Stimulated activated CD8-positive, alpha-beta memory T cell treated with anti-CD3 and anti-CD28 coated beads, Interleukin-4, amount 100 ng/mL, for 48 hours (primary cell): ENCODE data around the gene BICC1.

ENCODE experiments used
- DNase-seq: peaks from one replicate; pipeline ENCODE4 v3.0.0-alpha.2; 2020

Gene BICC1

DNA sequence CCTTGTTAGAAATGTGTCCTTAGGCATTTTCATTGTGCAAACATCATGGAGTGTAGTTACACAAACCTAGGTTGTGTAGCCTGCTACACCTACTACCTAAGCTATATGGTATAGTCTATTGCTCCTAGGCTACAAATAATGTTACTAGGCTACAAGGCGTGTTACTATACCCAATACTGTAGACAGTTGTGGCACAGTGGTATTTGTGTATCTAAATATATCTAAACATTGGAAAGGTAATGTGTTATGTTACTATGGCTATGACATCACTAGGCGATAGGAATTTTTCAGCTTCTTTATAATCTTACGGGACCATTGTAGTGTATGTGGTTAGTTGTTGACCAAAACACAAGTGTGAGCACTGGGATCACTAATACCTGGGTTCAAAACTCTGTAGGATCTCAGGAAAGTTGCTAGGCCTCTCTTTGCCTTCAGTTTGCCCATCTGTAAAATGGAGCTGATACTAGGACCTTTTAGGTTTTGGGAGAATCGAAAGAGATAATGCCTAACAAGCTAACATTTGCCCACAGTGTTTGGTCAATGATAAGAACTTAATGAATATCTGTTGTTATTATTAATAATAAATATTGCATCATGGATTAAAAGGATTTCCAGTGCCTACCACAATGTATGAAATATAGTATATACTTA lies 2.7 kb downstream of the BICC1 start:
- no peak for DNase-seq

DNA sequence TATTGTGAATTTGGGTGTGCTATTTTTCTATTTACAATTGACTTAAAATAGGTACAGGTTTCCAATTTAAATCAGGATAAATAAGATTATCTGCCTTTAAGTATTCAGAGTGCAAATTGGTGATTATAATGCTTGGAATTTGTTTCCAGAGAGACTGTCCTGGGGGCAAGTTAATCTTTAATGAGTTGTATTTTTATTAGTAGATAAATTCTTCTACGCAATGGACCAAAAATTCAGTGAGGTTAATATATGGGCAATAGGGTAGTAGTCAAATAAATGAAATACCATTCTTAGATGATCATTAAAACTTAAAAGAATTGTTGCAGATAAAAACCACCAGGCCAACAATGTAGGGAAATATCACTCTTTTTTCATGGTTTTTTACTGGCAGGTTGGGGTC lies 3.4 kb downstream of the BICC1 start:
- DNase-seq = no peak

DNA sequence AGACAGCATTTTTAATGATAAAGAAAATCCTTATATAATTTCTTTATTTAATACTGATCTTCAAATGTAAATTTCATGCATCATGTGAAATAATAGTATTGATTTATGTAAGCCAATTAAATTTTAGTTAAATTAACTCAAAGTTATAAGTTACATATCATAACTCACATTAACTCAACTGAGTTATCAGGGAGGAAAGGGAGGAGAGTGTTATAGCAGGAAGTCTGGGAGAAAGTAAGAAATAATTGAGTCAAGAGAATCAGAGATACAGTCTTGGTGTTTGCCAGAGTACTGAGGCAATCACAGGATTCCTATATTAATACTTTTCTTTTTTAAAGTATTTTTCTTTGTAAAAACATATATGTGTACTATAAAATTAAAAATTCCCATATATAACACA lies 4.0 kb downstream of the BICC1 start:
- no peak for DNase-seq

DNA sequence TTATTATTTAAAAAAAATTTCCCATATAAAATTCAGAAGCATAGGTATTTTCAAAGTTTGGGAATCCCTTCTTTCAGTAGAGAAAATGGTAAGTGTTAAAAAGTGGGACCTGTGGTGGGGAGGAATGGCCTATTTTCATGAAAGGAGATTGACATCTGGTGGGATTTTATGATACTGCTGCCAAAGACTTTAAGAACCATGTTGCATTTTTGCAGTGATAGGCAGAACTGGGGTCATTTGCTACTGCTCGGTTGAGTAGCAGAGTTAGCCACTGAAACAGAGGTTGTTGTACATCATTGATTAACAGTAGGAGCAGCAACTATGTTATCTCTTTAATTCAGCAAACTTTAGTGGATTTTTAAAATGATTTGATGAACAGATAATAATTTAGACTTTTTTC lies 4.4 kb downstream of the BICC1 start:
- no peak for DNase-seq

DNA sequence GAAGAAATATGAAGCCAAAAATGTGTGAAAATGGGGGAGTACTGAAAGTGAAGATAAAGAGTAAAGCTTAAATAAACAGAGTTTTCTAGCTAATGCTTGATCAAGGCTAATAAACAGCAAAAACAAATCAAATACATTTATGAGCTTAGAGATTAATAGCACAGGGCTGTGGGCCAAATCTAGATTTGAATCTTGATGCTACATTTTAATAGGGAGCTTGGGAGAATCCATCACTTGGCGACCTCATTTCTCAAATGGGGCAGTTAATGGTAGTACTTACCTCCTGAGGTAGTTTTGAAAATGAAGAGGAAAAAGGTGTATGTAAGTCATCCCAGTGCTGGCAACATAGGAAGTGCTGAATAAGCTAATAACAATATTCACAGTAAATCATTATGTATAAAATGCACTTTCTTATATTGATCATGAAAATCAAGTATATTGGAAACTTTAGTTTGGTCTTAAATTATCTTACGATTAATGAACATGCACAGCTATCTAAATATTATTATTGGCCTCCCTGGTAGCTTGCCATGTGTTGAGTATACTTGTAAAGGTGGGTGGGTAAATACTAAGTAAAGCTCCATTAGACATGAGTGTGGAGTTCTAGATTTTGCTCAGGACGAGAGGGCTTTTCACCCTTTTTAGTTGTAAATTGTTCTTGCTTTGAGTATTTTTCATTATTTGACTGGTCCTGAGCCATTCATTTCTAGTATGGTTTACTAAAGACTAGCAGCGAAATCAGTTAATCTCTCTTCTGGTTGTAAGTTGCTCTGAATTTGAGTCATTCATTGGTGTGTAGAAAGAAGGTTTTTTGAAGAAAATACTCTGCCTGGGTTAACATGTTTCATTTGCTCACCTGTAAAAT lies 5.1 kb downstream of the BICC1 start:
- no peak for DNase-seq

DNA sequence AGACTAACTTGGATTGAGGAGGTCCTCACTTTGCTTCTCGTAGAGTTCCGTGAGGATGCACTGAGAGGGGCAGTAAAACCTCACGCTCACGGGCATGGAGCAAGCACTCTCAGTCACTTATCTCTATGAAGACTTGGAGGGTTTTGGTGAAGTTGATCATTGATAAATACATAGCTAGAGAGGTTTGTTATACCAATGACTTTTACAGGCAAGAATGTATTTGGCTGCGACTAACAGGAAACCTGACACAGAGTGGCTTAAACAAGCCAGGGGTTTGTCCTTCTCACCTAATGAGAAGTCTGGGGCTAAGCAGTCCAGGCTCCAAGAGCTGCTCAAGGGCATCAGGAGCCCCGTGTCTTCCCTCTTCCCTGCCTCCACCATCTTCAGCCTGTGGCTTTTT lies 6.1 kb downstream of the BICC1 start:
- DNase-seq = no peak

DNA sequence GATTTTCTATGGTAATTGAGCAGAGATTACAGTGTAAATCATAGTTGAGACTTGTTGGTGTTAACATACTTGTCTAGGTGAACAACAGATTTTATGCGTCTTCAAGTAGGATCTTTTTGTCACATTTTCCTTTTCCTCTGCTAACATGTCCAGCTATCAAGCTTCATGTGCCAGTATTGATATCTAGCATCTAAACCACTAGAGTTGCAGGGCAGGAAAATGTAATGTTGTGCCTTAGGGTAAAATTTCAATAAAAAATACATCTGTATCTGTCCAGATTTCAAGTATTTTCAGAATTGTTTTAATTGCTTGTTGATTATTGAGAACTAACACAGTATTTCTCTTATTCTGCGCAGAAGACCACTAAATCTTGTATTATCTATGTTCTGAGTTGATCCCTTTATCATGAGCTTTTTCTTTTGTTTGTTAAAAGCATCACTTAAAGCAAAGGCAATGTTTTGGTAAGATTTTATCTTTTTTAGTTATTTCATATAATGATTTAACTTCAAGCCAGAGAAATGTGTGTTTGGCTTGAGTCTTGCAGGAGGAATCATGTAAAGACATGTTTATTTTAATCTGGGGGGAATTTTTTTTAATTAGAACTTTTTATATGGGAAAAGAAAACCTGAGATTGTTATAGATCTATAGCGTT lies 16.5 kb downstream of the BICC1 start:
- DNase-seq = no peak

DNA sequence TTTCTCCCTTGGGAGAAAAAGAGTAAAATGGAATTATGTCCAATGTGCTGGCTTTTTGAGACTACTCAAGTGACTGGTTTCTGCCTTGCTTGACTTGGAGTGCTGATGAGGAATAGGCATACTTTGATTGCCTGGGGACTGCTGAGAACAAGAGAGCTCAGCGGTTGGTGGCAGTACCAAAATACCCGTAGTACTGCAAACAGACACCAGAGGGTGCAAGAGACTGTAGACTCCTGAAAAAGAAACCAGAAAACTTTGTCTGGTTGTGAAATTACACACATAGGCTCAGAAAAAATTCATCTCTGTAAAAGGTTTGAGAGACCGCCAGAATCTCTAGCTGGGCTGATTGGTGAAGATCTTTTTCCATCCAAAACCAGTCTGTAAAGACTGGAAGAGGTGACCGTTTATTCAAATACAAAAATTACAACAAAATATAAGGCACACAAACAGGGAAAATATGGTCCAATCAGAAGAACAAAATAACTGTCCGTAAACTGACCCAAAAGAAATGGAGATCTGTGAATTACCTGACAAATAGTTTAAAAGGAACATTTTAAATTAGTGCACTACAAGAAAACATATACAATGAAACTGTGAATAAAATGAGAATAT lies 18.5 kb downstream of the BICC1 start:
- DNase-seq = peak; percentile 74

GRCh38 chr10:58535311-58535710 lies 22.6 kb downstream of the BICC1 start:
- no peak for DNase-seq

DNA sequence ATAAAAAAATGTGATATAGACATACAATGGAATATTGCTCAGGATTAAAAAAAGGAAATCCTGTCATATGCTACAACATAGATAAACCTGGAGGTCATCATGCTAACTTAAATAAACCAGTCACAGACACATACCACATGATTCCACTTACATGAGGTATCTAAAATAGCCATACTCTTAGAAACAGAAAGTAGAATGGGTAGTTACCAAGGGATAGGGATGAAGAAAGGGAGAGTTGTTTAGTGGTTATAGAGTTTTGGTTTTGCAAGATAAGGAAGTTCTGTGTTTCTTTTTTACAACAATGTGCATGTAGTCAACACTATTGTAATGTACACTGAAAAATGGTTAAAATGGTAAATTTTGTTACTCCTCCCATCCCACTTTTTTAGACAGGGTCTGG lies 30.5 kb downstream of the BICC1 start:
- DNase-seq = no peak

GRCh38 chr10:58544135-58544534 lies 31.5 kb downstream of the BICC1 start:
- DNase-seq = no peak

DNA sequence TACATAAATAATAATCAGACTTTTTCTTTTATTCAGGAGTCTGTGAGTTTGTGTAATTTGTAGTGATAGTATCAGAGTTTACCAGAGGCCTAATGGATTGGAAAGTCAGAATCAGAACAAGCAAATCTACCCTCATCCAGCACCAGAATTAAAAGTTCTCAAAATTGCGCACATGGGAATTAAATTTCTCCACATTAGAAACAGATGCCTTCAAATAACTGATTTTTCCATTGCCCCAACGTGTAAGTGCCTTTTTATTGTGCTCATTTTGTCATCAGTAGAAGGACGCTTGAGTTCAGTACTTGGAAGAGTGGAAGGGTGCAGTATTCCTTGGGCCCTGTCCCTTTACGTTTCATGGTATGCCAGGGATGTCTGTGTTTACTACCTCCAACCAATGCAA lies 32.8 kb downstream of the BICC1 start:
- DNase-seq = no peak

GRCh38 chr10:58546137-58546536 lies 33.5 kb downstream of the BICC1 start:
- DNase-seq = no peak

GRCh38 chr10:58546722-58547445 lies 34.2 kb downstream of the BICC1 start:
- no peak for DNase-seq

GRCh38 chr10:58547963-58548362 lies 35.3 kb downstream of the BICC1 start:
- DNase-seq = no peak

- DNase-seq = no peak
Measured at GRCh38 chr10:58554316-58554715, 41.6 kb downstream of the BICC1 start.

GRCh38 chr10:58555170-58555929 lies 42.7 kb downstream of the BICC1 start:
- DNase-seq = no peak

- DNase-seq = no peak
Measured at GRCh38 chr10:58555930-58556311, 43.2 kb downstream of the BICC1 start.

GRCh38 chr10:58556516-58557165 lies 44.0 kb downstream of the BICC1 start:
- no peak for DNase-seq

- DNase-seq = no peak
Measured at GRCh38 chr10:58557714-58558113, 45.0 kb downstream of the BICC1 start.

- no peak for DNase-seq
Measured at GRCh38 chr10:58560068-58560467, 47.4 kb downstream of the BICC1 start.

DNA sequence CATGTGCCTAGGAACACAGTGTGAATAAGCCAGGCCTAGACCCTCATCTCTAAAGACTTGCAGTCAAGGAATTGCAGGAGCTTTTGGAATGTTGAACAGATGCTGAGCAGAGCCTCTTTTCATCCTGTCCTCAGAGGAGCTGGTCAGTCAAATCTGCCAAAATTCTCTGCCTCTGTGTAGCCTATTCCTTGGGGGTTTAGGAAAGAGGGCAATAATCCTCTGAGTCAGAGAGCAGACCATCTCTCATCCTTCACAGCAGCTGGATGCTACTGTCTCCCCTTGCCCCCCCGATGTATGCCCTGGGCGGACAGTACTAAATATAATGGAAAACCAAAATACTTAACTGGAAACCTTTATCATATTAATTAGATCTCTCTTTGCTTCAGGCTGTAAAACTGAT lies 52.6 kb downstream of the BICC1 start:
- DNase-seq = no peak
